T-cell (primary cell): ENCODE measurements around the gene ABCC5. TPM values are rescaled to one million over a fixed set of nuclear protein-coding genes. Genes with fewer than 3 reads are reported as not detected.

Source experiments
- ATAC-seq, 4 experiments: fragments of 200-7000 bp in 3 of 4; fragments of 150-1000 bp in 1 of 4; cut with Tn5 transposase; replicated peaks in 1 of 4; 1 replicate in 3 of 4; 2 replicates in 1 of 4; pipeline ENCODE4 v1.10.0; 2021; ENCODE audit warnings: moderate library complexity in 3 of 4, mild to moderate bottlenecking in 2 of 4, moderate number of reproducible peaks in 1 of 4
- CTCF ChIA-PET, 2 donors: fragments of 300-600 bp; sonication (Branson Sonifier 250); formaldehyde crosslinking; loops; one replicate each; lab custom pipeline; 2022; ENCODE audit warnings: antibody characterized with exemption in 2 of 2; lab: Charles Lee
- POLR2A ChIA-PET, 2 donors: fragments of 300-600 bp; sonication (Branson Sonifier 250); formaldehyde crosslinking; loops; one replicate each; lab custom pipeline; 2022; ENCODE audit warnings: antibody characterized with exemption in 2 of 2; lab: Charles Lee
- DNase-seq, 35 experiments: peaks; one replicate each; pipeline versions ENCODE4 v3.0.0 to v3.0.0-alpha.2; 2013 to 2023
- H3K27ac ChIP-seq: one replicate; pipeline ENCODE4 v1.5.1; 2013; ENCODE audit warnings: low read length
- H3K27me3 ChIP-seq, 2 experiments: replicated peaks in 1 of 2; 1 replicate in 1 of 2; 2 replicates in 1 of 2; pipeline versions ENCODE4 v1.6.1 to v1.7.0; 2013; ENCODE audit warnings: low read length in 1 of 2, mixed read lengths in 1 of 2; ENCODE audit not compliant: control insufficient read depth in 2 of 2, insufficient read depth in 2 of 2; ENCODE audit errors: extremely low read depth in 1 of 2
- H3K36me3 ChIP-seq, 2 donors: 1 replicate in 1 of 2; 2 replicates in 1 of 2; pipeline versions ENCODE4 v1.6.1 to v1.7.0; 2013; ENCODE audit warnings: low read length in 1 of 2; ENCODE audit not compliant: control insufficient read depth in 2 of 2, insufficient read depth in 1 of 2; ENCODE audit errors: extremely low read depth in 1 of 2
- H3K4me1 ChIP-seq, 2 experiments: 1 replicate in 1 of 2; 2 replicates in 1 of 2; pipeline versions ENCODE4 v1.6.1 to v1.7.0; 2013; ENCODE audit warnings: low read length in 2 of 2, mixed read lengths in 1 of 2; ENCODE audit not compliant: insufficient read depth in 2 of 2, control insufficient read depth in 1 of 2; ENCODE audit errors: extremely low read depth in 1 of 2
- H3K4me3 ChIP-seq, 2 donors: 1 replicate in 1 of 2; 2 replicates in 1 of 2; pipeline versions ENCODE4 v1.5.1 to v1.7.0; 2013; ENCODE audit warnings: mild to moderate bottlenecking in 2 of 2, low read length in 1 of 2, moderate library complexity in 1 of 2; ENCODE audit not compliant: control insufficient read depth in 1 of 2; ENCODE audit errors: extremely low read depth in 1 of 2
- H3K9me3 ChIP-seq: 2 replicates; pipeline ENCODE4 v1.7.0; 2013
- H3K27ac Mint-ChIP-seq, 2 donors: one replicate each; pipeline ENCODE4 v1.8.0; 2020 to 2021; ENCODE audit warnings: mild to moderate bottlenecking in 2 of 2, mixed read lengths in 2 of 2
- H3K27me3 Mint-ChIP-seq, 2 donors: one replicate each; pipeline ENCODE4 v1.8.0; 2021 to 2022; ENCODE audit warnings: mixed read lengths in 2 of 2
- H3K36me3 Mint-ChIP-seq: one replicate; pipeline ENCODE4 v1.8.0; 2021; ENCODE audit warnings: mixed read lengths
- H3K4me1 Mint-ChIP-seq, 3 donors: one replicate each; pipeline ENCODE4 v1.8.0; 2020 to 2022; ENCODE audit warnings: mixed read lengths in 3 of 3, mild to moderate bottlenecking in 1 of 3
- H3K4me3 Mint-ChIP-seq, 3 donors: one replicate each; pipeline ENCODE4 v1.8.0; 2020 to 2022; ENCODE audit warnings: mild to moderate bottlenecking in 3 of 3, mixed read lengths in 3 of 3, moderate library complexity in 3 of 3
- H3K9me3 Mint-ChIP-seq, 3 donors: one replicate each; pipeline ENCODE4 v1.8.0; 2020 to 2022; ENCODE audit warnings: mixed read lengths in 3 of 3
- WGBS: methylation state at CpG from one replicate; pipeline ENCODE4 v1.1.5; 2013; ENCODE audit warnings: missing lambda C conversion rate; ENCODE audit not compliant: insufficient coverage; 5-methylcytosine and 5-hydroxymethylcytosine counted together
- total RNA-seq, 35 experiments: library from RNA in 6 of 35; stranded (reverse) in 6 of 35; fragments of 120-200 nt in 1 of 35; gene quantifications; one replicate each; pipeline versions ENCODE4 v1.2.1 to v1.2.4 and lab custom pipeline; 2013 to 2026

The ABCC5 gene
- total RNA-seq, 5 donors from 2014 or later (not counting 1 experiment from before 2014, with no cell fraction given): 17.6 to 34.3 (median 30.2) TPM

DNA sequence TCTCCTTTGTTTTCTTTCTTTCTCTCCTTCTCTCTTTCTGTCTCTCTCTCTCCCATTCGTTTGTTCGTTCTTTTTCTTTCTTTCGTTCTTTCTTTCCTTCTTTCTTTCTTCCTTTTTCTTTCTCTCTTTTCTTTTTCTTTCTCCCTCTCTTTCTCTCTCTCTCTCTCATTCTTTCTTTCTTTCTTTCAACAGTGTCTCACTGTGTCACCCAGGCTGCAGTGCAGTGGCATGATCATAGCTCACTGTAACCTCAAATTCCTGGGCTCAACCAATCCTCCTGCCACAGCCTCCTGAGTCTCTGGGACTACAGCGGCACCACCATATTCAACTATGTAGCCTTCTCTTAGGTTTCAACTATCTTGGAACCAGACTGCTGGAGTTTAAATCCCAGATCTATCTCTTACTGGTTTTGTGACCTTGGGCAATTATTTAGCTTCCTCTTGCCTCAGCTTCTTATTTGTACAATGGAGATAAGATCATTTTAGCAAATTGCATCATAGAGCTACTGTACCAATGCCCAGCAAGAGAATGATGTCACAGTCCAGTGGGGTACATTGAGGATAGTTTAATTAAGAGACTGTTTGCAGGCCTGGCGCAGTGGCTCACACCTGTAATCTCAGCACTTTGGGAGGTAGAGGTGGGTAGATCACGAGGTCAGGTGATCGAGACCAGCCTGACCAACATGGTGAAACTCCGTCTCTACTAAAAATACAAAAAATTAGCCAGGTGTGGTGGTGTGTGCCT is 105.7 kb downstream of the ABCC5 start:
- no peaks in the 10 kb centered on the region for H3K36me3 Mint-ChIP-seq
- H3K9me3 Mint-ChIP-seq: no peaks in the 10 kb centered on the region
- Histone ChIP-seq H3K36me3 (no peaks in the 10 kb centered on the region), H3K4me1 (no peaks in the 10 kb centered on the region), H3K4me3 (no peak overlapping the region), H3K9me3 (no peaks in the 10 kb centered on the region), H3K27me3 (peaks cover 0 to 6% of the 10 kb centered on the region in 2 experiments), H3K27ac (no peak overlapping the region)
- 100% methylated on average over 3 of the region's 8 CpGs for WGBS
- POLR2A ChIA-PET: no interaction called here
- H3K4me1 Mint-ChIP-seq: no peaks in the 10 kb centered on the region
- H3K4me3 Mint-ChIP-seq: no peak overlapping the region
- DNase-seq (no peak), ATAC-seq (no peak)
- CTCF ChIA-PET: no interaction called here
- no peaks in the 10 kb centered on the region for H3K27me3 Mint-ChIP-seq
- no peak overlapping the region for H3K27ac Mint-ChIP-seq

DNA sequence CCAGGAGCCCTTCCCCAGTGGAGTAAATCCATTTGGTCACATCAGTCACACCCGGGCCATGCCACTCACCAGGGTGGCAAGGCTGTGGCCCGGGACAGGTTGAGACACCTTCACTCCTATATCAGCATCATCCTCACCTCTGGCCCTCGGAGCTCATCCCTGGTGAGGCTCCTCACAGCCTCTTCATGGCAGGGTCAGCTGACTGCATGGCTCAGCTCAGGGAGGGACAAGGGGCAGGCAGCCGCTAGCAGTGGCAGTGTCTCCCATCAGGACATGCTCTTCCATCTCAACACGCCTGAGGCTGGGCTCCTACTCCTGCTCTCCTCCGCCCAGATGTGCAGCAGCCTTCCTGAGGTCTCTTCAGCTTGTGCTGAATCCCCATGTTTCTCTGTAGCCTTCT is 106.6 kb downstream of the ABCC5 start:
- Histone ChIP-seq H3K36me3 (no peaks in the 10 kb centered on the region), H3K9me3 (no peaks in the 10 kb centered on the region), H3K4me3 (no peak overlapping the region), H3K27ac (no peak overlapping the region), H3K4me1 (no peaks in the 10 kb centered on the region), H3K27me3 (peaks cover 0 to 6% of the 10 kb centered on the region in 2 experiments)
- H3K4me1 Mint-ChIP-seq: no peaks in the 10 kb centered on the region
- CTCF ChIA-PET: interaction anchor here in 1 of 2 donors (1.1 kb wide), 1 partner anchor 13 kb away, joined by 3 read pairs; no protein-coding TSS in a partner anchor
- H3K36me3 Mint-ChIP-seq: no peaks in the 10 kb centered on the region
- no peaks in the 10 kb centered on the region for H3K27me3 Mint-ChIP-seq
- H3K4me3 Mint-ChIP-seq: no peak overlapping the region
- no peak overlapping the region for H3K27ac Mint-ChIP-seq
- POLR2A ChIA-PET: no interaction called here
- DNase-seq (no peak), ATAC-seq (peak in 1 of 4 experiments; percentile 16)
- H3K9me3 Mint-ChIP-seq: no peaks in the 10 kb centered on the region
- WGBS: 77% methylated on average over 4 of the region's 6 CpGs

DNA sequence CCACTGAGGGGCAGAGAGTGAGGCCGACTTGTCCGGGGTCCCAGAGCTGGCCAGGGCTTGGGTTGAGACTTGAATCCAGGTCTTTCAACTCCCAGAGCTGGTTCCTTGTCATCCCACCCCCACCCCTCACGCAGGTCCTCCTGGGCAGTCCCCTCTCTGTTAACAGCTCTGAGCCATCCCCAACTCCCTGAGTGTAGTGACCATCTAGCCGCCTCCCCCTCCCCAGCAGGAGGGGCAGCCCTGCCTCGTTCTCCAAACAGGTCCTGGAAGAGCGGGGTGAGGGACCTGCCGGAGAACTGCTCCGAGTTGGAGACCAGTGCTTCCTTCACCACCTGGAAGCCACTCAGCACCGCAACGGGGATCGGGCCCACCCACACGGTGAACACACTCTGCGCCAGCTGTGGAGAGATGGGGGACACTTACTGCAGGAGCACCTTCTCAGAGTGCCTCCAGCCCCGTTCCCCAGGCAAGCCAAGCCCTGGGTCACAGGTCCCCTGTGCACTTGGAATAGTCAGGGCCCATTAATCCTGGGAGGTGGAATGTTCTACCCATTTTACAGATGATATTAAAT is 108.6 kb downstream of the ABCC5 start:
- DNase-seq (no peak), ATAC-seq (no peak)
- ChIA-PET POLR2A (no interaction called here), CTCF (interaction anchor here in 1 of 2 donors (0.5 to 0.6 kb wide), 2 partner anchors 135 to 866 kb away, joined by 6 to 7 read pairs; no protein-coding TSS in a partner anchor)
- H3K36me3 Mint-ChIP-seq: no peaks in the 10 kb centered on the region
- H3K4me1 ChIP-seq: no peaks in the 10 kb centered on the region
- H3K9me3 ChIP-seq: no peaks in the 10 kb centered on the region
- 75% methylated on average over 13 of the region's 14 CpGs for WGBS
- H3K27me3 ChIP-seq: peaks cover 0 to 9% of the 10 kb centered on the region in 2 experiments
- H3K9me3 Mint-ChIP-seq: no peaks in the 10 kb centered on the region
- no peaks in the 10 kb centered on the region for H3K36me3 ChIP-seq
- no peak overlapping the region for H3K27ac ChIP-seq
- no peak overlapping the region for H3K27ac Mint-ChIP-seq
- peaks cover 0 to 3% of the 10 kb centered on the region in 2 donors for H3K27me3 Mint-ChIP-seq
- H3K4me3 ChIP-seq: no peak overlapping the region
- no peaks in the 10 kb centered on the region for H3K4me1 Mint-ChIP-seq
- no peak overlapping the region for H3K4me3 Mint-ChIP-seq

DNA sequence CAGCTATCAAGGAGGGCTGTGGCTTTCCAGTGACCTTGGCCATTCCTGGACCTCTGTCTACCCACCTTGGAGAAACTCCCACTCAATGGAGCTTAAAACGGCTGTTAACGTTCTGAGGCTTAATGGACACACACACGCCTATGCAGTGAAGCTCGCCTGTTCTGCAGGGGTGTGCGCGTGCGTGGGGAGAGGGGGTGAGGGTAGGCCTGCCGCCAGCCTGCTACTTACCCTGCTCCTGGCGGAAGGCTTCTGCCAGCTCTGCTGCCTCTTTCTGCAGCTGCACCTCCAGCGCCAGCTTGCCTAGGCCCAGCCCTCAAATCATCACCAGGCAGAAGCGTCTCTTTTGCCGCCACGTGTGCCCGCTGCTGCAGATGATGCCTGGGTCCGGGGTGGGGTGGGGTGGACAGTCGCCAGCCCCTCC is 109.8 kb downstream of the ABCC5 start:
- POLR2A ChIA-PET: no interaction called here
- Mint-ChIP-seq H3K27ac (no peak overlapping the region), H3K36me3 (no peaks in the 10 kb centered on the region), H3K4me3 (no peak overlapping the region), H3K4me1 (no peaks in the 10 kb centered on the region), H3K27me3 (peaks cover 0 to 3% of the 10 kb centered on the region in 2 donors), H3K9me3 (no peaks in the 10 kb centered on the region)
- H3K9me3 ChIP-seq: no peaks in the 10 kb centered on the region
- no peaks in the 10 kb centered on the region for H3K4me1 ChIP-seq
- CTCF ChIA-PET: no interaction called here
- 95% methylated on average over 8 of the region's 16 CpGs for WGBS
- ATAC-seq (no peak), DNase-seq (no peak)
- no peak overlapping the region for H3K27ac ChIP-seq
- peaks cover 0 to 13% of the 10 kb centered on the region in 2 experiments for H3K27me3 ChIP-seq
- no peaks in the 10 kb centered on the region for H3K36me3 ChIP-seq
- H3K4me3 ChIP-seq: no peak overlapping the region

DNA sequence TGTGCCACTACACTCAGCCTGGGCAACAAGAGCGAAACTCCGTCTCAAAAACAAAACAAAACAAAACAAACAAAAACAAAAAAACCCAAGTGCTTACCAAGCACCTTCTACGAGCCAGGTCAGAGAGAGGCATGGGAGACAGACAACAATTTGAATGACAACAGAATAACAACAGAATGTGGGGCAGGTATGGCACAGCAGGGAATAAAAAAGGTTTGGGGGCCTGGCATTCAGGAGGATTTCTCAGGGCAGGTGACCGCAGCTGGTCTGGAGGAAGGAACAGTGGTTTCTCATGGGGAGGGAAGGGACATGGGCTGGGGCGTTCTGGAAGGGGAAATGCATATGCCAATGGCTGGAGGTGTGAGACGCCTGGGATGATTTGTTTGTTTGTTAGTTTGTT is 110.5 kb downstream of the ABCC5 start:
- H3K27ac ChIP-seq: no peak overlapping the region
- no peaks in the 10 kb centered on the region for H3K36me3 Mint-ChIP-seq
- ChIA-PET POLR2A (no interaction called here), CTCF (no interaction called here)
- 44% methylated on average over 3 of the region's 6 CpGs for WGBS
- H3K36me3 ChIP-seq: no peaks in the 10 kb centered on the region
- H3K9me3 Mint-ChIP-seq: no peaks in the 10 kb centered on the region
- DNase-seq (no peak), ATAC-seq (no peak)
- H3K27me3 ChIP-seq: peaks cover 0 to 13% of the 10 kb centered on the region in 2 experiments
- no peaks in the 10 kb centered on the region for H3K4me1 Mint-ChIP-seq
- no peaks in the 10 kb centered on the region for H3K4me1 ChIP-seq
- H3K4me3 Mint-ChIP-seq: no peak overlapping the region
- H3K4me3 ChIP-seq: no peak overlapping the region
- no peak overlapping the region for H3K27ac Mint-ChIP-seq
- peaks cover 0 to 3% of the 10 kb centered on the region in 2 donors for H3K27me3 Mint-ChIP-seq
- H3K9me3 ChIP-seq: no peaks in the 10 kb centered on the region

DNA sequence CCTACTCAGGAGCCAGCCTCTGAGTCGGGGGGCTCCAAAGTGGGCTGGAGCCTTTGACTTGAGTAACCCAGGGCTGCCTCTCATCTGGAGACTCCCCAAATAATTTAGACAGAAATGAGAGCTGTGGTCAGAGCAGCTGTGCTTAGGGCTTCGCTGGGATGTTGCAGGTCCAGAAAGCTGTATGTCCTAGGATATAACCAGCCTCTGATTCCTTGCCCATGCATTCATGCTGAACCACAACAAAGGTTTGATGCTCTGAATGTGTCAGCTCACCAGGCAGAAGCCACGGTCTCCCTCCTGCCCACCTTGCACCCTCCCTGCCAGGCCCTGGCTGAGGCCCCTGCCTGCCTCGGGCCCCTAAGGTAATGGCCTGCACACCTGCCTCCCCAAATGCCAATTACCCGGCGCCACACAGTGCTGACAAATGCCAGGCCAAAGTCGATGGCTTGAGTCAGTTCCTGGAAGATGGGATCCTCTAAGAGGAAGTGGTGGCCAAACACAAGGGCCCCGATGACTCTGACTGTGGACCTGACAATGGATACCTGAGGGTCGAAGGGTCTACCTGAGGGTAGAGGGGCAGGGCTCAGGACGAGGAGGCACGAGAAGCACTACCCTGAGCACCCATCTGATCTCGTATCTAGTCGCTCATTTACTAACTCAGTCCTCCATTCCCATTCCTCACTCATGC is 111.3 kb downstream of the ABCC5 start:
- ChIA-PET POLR2A (no interaction called here), CTCF (no interaction called here)
- no peaks in the 10 kb centered on the region for H3K9me3 Mint-ChIP-seq
- Histone ChIP-seq H3K27ac (no peak overlapping the region), H3K9me3 (no peaks in the 10 kb centered on the region), H3K4me1 (no peaks in the 10 kb centered on the region), H3K4me3 (no peak overlapping the region), H3K27me3 (peaks cover 0 to 13% of the 10 kb centered on the region in 2 experiments), H3K36me3 (no peaks in the 10 kb centered on the region)
- no peaks in the 10 kb centered on the region for H3K4me1 Mint-ChIP-seq
- DNase-seq: no peak
- no peak overlapping the region for H3K27ac Mint-ChIP-seq
- no peak overlapping the region for H3K4me3 Mint-ChIP-seq
- H3K36me3 Mint-ChIP-seq: no peaks in the 10 kb centered on the region
- H3K27me3 Mint-ChIP-seq: peaks cover 3 to 8% of the 10 kb centered on the region in 2 donors
- no peak for ATAC-seq
- WGBS: 72% methylated on average over 9 of the region's 13 CpGs
